Breast epithelium (tissue), 3 donors: ENCODE measurements around the gene NUSAP1.

ENCODE experiments used
- POLR2A ChIP-seq: fragments of 450-650 bp; IDR thresholded peaks from one replicate; pipeline ENCODE4 v1.6.1; 2016; ENCODE audit warnings: antibody characterized with exemption, mild to moderate bottlenecking, moderate library complexity
- TF ChIP-seq, protein P1 (sequence below), 3 donors: fragments of 450-650 bp; IDR thresholded peaks; one replicate each; pipeline ENCODE4 v1.5.1; 2016 to 2017; ENCODE audit warnings: antibody characterized with exemption in 3 of 3, mild to moderate bottlenecking in 3 of 3, moderate library complexity in 3 of 3

DNA sequence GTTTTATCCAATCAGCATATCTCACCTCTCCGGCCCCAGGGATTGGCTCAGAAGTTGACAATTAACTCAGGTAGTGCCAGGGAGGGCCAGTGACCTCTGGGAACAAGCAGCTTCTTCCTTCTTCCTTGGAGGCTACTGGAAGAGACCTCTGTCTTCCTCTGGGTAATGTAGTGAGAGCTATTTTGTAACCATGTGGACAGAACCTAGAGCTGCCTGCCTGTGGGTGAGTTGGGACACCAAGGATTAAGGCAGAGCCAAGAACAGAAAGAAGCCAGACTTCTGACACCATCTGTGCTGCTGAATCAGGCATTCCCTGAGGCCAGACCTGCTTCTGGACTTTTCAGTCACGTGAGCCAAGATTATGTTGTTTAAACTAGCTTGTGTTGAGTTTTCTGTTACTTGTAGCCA lies 75.6 kb downstream of the NUSAP1 start:
- no peak for TF ChIP-seq POLR2A
- TF ChIP-seq, protein P1, sequence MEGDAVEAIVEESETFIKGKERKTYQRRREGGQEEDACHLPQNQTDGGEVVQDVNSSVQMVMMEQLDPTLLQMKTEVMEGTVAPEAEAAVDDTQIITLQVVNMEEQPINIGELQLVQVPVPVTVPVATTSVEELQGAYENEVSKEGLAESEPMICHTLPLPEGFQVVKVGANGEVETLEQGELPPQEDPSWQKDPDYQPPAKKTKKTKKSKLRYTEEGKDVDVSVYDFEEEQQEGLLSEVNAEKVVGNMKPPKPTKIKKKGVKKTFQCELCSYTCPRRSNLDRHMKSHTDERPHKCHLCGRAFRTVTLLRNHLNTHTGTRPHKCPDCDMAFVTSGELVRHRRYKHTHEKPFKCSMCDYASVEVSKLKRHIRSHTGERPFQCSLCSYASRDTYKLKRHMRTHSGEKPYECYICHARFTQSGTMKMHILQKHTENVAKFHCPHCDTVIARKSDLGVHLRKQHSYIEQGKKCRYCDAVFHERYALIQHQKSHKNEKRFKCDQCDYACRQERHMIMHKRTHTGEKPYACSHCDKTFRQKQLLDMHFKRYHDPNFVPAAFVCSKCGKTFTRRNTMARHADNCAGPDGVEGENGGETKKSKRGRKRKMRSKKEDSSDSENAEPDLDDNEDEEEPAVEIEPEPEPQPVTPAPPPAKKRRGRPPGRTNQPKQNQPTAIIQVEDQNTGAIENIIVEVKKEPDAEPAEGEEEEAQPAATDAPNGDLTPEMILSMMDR (IDR thresholded peaks at IDR 0.05) = no peak
